Stimulated activated CD4-positive, alpha-beta T cell treated with anti-CD3 and anti-CD28 coated beads, Interleukin-2, amount 100 ng/mL, for 4 hours (primary cell): ENCODE results near the gene UBE3A.

Experiments used
- DNase-seq: peaks from one replicate; pipeline ENCODE4 v3.0.0-alpha.2; 2020; ENCODE audit warnings: low read depth

Gene UBE3A

DNA sequence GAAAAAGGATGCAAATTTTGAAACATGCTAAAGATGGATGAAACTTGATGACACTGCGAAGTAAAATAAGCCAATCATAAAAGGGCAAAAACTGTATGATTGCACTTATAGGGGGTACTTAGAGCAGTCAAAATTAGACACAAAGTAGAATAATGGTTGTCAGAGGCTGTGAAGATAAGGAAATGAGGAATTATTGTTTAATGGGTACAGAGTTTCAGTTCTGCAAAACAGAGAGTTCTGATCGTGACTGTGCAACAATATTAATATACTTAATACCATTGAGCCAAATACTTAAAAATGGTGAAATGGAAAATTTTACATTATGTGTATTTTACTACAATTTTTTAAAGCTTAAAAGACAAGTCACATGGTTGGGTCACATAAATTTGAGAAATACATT is 35.1 kb downstream of the UBE3A start:
- no peak for DNase-seq

DNA sequence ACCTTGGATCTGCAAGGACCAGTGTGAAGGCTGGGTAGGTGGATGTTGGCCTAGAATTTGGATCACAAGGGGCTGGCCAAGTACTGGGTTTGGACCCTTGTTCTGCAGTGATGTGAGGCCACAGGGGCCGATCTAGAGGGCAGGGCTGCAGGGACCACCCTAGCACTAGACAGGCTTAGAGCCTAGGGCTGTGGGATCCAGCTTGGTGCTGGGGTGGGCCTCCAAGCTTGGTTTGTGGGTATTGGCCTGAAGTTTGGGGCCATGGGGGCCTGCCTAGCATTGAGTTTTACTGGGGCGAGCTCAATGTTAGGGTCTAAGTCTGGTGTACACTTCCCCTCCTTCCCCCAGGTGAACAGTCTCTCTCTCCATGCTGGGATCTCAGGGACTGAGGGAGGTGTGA is 36.5 kb downstream of the UBE3A start:
- DNase-seq, result no peak

DNA sequence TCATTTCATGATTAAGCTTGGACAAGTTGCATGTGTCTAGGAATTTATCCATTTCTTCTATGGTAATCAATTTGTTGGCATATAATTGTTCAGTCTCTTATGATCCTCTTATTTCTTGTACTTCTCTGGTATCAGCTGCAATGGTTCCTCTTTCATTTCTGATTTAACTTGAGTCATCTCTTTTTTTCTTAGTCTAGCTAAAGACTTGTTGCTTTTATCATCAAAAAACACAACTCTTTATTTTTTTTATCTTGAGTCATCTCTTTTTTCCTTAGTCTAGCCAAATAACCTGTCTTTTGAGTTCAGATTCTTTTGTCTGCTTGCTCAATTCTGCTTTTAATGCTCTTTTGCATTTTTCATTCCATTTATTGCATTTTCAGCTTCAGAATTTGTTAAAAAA is 37.3 kb downstream of the UBE3A start:
- DNase-seq, result no peak

DNA sequence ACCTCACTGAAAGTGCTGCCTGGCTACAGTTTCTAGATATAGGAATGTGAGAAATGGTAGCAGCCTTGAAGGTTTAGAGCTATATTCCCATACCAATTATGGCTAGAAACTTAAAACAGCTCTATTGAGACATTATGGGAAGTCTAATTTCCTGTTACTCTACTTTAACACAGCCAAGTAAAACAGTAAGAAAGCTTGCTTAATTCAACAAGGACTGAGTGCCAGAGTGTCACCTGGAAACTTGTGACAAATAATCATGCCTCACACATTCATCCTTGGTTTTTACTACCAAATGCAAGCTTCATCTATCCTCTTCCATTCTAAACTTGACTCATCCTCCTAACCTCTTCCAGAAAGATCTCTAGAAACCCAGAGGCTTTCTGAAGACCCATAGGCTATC is 41.7 kb downstream of the UBE3A start:
- no peak for DNase-seq

DNA sequence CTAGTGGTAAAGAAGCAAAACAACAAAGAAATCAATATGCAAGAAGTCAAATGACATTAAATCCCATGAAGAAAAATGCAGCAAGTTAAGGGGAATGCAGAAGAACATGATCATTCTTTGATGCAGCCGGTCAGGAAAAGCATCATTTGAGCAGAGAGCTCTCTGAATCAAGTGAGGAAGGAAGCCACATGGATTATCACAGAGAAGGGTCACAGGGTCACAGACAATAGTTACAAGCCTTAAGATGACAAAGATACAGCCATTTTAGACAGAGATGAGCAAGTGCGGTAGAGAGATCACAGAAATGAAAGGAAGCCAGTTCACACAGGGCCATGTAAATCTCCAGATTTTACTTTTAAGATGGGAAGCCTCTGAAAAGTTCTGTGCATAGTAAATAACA is 43.9 kb downstream of the UBE3A start:
- no peak for DNase-seq

DNA sequence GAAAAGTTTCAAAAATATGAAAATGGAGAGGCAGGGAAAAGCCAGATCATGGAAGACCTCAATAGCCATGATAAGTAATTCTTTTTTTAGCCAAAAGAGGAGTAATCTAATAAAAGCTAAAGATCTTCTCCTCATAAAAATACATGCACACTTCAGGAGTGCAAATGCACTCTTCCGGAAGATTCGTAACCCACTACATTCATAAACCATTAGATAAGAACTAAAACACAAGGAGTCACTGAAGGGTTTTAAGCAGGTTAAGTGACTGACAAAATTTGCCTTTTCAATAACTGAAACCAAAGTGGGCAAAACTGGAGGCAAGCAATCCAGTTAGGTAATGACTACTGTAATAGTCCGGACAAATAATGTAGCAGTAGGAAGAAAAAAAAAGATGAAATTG is 46.0 kb downstream of the UBE3A start:
- no peak for DNase-seq

DNA sequence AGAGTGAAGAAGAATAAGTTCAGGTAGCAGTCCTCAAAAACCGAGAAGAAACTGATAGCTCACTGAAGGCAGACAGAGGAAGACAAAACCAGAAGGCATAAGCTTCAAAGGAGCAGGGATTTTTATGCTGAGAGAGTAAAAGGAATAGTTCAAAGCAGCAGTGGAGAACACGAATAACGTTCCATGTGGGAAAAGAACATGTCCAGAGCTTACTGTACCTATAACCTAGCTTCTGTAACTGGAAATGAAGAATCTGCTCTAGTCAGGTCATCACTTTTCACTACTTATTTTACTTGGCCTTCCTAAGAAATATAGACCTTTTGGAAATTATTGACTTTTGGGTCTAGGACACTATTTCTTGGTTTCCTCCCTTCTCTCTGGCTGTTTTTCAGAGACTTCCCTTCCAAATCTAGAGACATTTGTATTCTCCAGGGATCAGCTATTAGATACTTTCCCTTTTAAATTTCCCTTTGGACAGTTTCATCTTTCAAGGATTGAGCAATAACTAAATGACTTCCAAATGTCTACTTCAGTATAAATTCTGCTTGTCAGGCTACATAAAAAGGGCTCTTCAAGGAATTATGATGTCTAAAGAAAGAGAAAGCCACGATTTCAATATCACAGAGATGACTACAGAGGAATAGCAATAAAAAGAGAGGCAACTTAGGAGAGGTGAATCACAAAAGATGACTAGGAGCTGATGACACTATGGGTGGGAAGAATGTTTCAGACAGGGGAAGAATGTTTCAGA is 46.7 kb downstream of the UBE3A start:
- DNase-seq, result no peak

DNA sequence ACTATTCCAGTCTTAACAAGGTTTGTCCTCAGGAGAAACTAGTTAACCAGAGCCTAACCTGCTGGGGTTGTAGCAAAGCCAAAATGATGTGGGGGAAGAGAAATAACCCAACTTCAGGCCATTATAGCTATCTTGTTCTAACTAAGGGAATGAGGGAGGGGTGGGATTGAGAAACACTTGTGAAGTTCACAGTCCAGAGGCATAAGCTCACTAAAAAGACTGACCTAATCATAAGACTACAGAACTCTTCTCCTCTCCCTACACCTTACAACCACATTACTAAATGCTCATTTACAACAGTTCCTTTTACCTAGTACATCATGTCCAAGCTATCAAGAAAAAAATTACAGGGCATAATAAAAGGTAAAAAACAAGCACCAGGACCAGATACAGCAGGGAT is 52.8 kb downstream of the UBE3A start:
- no peak for DNase-seq

DNA sequence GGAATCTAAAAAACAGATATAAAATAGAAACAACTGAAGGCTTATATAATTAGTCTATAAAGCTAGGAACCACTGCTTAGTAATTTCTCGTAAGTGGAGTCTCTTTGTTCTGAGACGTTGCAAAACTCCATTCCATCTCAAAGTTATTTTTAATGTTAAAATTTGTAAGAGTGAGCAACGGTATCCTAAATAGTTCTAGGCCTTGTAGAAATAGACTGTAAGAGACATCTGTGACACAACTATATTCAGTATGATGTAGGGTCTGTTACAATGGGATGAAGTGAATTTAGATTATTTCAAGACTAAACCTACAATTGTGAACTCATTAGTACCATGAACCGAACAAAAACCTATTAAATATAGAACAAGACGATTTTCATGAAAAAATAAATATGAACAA is 57.2 kb downstream of the UBE3A start:
- no peak for DNase-seq

DNA sequence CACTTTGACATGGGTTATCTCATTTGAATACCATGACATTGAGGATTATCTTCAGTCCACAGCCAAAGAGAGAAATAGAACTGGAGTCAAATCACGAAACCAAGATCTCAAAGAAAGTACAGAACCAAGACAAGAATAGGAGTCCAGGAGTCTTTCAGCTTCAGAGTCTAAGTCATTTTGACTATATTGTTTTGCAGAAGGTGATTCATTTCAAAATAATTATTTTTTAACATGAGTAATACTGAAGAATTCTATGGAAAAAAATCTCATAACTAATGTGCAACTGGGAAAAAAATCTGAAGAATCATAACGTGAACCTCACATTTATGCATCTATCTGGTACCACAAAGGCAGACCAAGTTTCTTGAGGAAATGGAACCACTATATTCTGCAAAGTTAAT is 60.3 kb downstream of the UBE3A start:
- no peak for DNase-seq

DNA sequence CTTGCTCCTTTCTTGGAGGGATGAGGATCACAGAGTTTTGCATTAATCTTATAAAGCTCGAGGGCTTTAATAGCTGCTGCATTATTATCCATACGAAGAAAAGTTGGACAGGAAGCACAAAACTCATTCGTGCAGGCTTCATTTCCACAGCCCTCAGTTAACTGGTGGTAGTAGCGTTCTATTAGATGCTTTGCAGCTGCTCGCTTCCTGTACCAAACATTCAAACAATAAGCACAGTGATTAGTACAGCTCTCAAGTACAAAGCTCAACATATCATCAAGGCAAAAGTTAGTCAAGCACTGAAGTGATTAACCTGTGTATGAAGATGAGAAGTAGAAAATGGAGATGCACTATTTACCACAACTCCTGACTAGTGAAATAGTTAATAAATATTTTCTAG is 63.3 kb downstream of the UBE3A start:
- no peak for DNase-seq

DNA sequence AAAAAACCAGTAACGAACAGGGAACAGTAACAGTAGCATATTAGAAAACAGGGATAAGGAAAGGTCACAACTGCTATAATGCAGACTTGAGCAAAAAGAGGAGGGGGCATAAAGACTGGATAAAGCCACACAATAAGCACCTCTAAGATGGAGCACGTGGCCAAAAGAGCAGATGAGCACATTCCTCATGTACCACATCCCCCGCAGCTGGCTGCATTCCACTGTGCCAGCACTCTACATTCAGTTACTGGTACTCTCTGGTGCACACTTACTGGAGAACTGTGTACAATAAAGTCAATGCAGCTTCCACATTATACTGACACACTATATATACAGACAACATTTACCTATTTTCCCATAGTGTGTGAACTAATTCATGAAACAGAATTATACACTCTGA is 64.7 kb downstream of the UBE3A start:
- no peak for DNase-seq

DNA sequence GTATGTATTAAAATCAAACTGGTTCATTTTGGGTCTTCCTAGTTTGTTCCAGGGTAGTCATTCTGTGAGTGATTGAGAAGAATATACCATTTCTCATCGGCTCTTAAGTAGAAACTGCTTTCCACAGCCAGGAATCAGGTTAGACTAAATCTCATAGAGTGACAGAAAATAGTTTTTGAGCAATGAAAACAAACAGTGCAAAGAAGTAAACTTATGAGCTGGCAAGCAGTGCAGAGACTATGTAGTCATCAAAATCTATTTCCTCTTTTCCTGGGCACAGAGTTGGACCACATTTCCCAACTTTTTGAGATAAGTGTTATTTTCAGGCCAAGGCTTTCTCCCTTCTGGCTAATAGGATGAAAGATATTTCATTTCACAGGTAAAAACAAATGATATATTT is 66.5 kb downstream of the UBE3A start:
- DNase-seq, result no peak

DNA sequence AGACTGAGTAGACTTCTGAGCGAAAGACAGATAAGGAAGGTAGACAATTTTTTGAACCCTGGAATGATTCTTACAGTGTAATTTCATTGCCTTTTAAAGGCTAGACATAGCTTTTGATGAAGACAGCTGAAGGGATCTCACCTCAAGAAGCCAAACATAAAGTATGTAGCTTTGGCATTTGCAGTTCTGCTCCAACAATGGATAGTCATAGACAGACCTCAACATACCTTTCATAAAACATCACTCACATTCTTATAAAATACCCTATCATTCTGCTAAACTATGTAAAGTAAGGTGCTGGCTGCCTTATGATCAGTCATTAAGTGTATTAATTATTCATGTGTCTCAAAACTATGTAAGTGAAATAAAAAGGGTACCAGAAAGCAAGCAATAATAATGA is 70.0 kb downstream of the UBE3A start:
- no peak for DNase-seq

DNA sequence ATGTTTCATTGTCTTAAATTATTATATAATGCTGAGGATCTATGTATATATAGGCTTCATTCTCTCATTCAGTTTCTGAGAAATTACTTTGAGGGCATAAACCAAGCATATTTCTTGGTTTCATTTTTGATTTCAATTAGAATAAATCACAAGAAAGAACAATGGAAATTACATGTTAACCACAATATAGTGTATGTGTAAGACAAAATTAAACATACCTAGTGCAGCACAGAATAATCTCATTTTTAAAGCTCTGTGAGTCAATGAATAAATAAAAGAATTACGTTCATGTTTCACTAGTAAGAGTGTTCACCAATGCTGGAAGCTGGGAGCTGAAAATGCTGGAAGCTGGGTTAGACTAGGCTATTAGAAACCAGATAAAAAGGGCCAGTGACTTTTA is 72.8 kb downstream of the UBE3A start:
- DNase-seq, result no peak

DNA sequence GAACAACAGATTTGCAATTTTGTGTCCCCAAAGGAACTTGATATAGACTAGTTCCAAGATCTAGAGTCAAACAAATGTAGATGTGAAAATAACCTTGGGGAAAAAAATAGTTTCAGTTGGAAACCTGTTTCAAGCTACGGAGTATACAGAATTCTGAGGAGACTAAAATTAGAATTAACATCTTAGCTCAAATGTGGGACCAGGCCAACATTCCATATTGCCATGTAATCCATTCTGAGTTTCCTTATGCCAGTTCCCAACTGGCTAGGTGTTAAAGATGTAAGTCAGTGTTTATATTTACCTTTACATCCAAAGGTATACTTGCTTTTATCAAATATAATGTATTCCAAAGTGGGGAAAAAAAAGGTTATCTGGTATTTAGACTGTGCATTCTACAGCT is 76.3 kb downstream of the UBE3A start:
- no peak for DNase-seq

DNA sequence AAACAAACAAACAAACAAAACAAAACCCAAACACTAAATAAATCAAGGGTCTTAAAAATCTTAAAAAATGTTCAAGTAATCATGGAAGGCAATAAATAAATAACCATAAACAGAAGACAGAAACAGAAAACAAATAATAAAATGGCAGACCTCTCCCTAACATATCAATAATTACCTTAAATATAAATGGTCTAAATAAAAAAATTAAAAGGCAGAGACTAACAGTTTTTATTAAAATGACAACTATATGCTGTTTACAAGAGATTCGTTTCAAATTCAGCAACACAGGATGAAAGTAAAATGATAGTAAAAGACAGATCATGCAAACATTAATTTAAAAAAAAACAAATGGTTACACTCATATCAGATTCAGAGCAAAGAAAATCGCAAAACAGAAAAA is 91.1 kb downstream of the UBE3A start:
- DNase-seq, result no peak

DNA sequence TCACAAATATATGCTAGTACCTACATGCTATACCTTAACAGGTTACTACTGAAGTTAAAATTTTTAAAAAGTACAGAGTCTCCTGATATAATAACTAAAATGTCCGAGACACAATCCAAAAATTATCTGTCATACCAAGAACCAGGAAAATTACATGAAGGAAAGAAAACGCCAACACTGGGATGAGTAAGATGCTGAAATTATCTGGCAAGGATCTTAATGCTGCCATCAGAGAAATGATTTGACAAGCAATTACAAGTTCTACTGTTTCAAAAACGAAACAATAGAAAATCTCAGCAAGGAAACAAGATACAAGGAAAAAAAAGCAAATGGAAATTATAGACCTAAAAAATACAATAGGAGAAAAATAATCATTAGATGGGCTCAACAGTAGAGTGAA is 92.5 kb downstream of the UBE3A start:
- no peak for DNase-seq

DNA sequence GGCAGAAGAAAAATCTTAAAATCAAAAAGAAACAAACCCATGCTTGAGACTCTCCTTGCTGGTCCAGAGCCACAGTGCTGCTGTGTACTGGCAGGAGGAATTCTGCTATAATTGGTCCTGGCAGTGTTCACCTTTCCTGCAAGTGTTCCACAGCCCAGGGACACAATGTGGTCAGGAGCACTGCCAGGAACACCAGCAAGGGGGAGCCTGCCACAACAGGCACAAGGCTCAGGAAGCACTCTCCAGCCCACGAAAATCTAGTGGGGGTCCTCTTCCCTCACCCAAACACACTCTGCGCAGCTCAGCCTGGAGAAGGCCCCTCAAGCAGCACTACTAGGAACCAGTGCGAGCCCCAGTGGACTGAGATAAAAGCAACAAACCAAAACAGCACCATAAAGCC is 92.9 kb downstream of the UBE3A start:
- DNase-seq, result no peak

DNA sequence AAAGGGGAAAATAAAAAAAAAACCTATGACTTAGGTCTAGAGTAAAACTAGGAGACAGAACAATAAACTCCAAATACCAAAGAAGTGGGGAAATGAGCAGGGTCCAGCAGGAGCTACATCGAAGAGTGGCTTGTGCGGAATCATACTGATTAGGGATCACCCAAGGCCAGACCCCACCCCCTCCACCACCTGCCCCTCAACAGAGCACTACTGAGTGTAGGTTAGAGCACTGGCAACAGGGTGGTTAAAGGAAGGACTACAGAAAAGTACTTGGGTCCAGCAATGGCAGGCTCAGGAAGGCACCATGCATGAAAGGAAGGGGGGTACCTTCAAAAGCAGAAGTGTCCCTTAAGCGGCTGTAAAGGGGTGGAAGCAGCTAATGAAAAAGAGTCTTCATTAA is 96.2 kb downstream of the UBE3A start:
- DNase-seq, result no peak

DNA sequence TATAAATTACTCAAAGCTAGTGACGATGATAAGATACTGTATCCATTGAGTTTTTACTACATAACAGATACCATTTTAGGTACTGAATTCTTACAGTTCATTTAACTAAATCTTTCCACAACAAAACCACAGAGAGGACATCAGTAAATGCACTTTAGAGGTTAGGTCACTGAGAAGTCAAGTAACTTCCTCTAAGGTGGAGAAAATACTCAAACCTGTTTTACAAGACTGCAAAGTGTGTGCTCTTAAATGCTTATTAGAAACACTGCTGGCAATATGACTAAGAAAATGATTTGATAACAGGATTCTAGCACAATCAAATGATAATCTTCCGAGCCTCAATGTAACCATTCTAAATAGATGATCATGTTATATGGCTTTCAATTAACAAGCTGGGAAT is 99.4 kb downstream of the UBE3A start:
- no peak for DNase-seq

DNA sequence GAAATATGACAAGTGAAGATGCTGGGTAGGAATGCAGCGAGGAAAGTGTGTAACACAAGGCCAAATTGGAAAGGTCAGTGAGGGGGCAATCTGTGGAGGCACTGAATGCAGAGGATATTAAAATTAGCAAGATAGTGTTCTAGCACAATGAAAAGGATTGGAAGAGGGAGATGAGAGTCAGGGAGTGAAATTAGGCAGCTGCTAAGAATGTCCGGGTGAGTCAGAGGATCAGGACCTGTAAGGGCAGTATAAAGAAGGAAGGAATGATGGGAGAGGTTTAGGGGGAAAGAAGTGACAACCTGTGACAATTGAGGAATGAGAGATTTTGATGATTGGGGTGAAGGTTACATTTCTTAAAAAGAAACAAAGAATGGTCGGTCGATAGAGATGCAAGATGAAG is 103.5 kb downstream of the UBE3A start:
- no peak for DNase-seq

DNA sequence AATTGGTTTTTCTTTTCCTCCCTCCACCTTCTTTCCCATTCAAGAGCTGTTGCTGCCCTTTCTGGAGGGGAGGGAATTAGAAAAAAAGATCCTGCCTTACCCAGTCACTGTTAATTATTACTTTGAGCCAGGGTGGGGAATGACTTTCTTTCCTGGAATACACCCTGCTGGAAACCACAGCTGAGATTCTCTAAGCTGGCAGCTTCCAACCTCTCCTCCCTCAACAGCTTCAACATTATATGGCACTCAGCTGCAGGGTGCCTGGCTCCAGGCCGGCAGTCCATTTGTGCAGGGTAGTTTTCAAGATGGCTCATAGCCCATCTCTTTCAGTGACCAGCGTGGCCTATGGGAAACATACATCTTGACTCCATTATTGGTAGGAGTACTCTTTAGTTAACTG is 105.8 kb downstream of the UBE3A start:
- no peak for DNase-seq

DNA sequence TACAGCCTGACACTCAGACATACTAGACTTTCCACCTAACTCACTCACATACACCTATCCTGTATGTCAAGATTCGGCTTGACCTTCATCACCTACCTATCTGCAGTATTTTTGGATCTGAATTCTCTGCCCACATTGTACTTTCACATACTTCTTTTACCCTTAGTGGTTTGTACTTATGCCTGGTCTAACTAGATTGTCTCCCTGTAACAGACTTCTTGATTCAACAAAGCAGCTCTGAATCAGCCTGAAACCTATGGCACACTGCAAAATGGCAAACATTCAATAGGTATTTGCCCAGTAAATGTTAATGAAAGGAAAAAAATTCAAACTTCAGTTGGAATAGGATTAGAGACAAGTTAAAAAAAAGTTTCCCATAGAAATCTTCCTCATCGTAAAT is 106.5 kb downstream of the UBE3A start:
- no peak for DNase-seq

DNA sequence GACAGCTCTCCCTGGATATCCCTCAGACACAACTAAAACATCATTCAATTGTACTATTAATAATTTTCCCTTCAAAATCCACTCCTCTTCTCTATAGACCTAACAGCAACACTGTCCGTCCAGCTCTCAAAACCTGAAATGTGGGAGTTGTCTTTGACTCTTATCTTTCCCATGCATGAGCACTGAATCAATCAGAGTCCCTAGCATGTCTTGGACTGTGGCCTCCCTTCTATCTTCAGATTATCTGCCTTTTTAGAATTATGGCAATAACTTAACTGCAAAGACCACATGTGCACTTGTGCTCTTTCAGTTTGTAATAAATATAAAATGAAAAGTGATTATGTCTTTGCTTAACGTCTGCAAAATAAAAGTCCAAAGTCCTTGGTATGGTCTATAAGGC is 107.0 kb downstream of the UBE3A start:
- DNase-seq, result no peak
